Activated T-helper 1 cell treated with anti-CD3 and anti-CD28 coated beads, Interleukin-12 subunit alpha, Interleukin-12 subunit beta, Interleukin-2, Interleukin-4 antibody, amounts not matched to agents 30 ng/mL and 10 ng/mL and 1 ng/mL, durations not matched to agents 14 hours and 24 hours and 36 hours (primary cell): Measurements from ENCODE around the gene NBPF3. TPM values are rescaled to one million over a fixed set of nuclear protein-coding genes. Genes with fewer than 3 reads are reported as not detected.
A peak's percentile ranks its signal among the peaks of the same experiment; 100 is the strongest.
"Not testable (repeated sequence)": the region's sequence is repeated elsewhere in the genome, so short reads cannot be mapped to it uniquely, and the experiment has no call there.

ENCODE experiments used
- DNase-seq: peaks from one replicate; pipeline ENCODE4 v3.0.0; 2021; ENCODE audit warnings: low spot score
- H3K27ac Mint-ChIP-seq: one replicate; pipeline ENCODE4 v1.8.0; 2021; ENCODE audit warnings: mild to moderate bottlenecking, mixed read lengths
- H3K27me3 Mint-ChIP-seq: one replicate; pipeline ENCODE4 v1.8.0; 2022; ENCODE audit warnings: mild to moderate bottlenecking, moderate library complexity, mixed read lengths; ENCODE audit not compliant: insufficient read depth
- H3K36me3 Mint-ChIP-seq: one replicate; pipeline ENCODE4 v1.8.0; 2021; ENCODE audit warnings: low read depth, mixed read lengths
- H3K4me1 Mint-ChIP-seq: one replicate; pipeline ENCODE4 v1.8.0; 2021; ENCODE audit warnings: low read depth, mixed read lengths
- H3K4me3 Mint-ChIP-seq: one replicate; pipeline ENCODE4 v1.8.0; 2021; ENCODE audit warnings: mild to moderate bottlenecking, moderate library complexity, mixed read lengths
- H3K9me3 Mint-ChIP-seq: one replicate; pipeline ENCODE4 v1.8.0; 2021; ENCODE audit warnings: mixed read lengths
- intact Hi-C: fragments of 100-400 bp; cut with micrococcal nuclease; formaldehyde crosslinking; loops from one replicate; pipeline ENCODE4 v1.15.1; 2024
- total RNA-seq: library from RNA; stranded (reverse); gene quantifications from 2 replicates; pipeline ENCODE4 v1.2.3, GENCODE V29; 2022

Gene NBPF3
- total RNA-seq, 1 donor from 2014 or later: 3.4 TPM

DNA sequence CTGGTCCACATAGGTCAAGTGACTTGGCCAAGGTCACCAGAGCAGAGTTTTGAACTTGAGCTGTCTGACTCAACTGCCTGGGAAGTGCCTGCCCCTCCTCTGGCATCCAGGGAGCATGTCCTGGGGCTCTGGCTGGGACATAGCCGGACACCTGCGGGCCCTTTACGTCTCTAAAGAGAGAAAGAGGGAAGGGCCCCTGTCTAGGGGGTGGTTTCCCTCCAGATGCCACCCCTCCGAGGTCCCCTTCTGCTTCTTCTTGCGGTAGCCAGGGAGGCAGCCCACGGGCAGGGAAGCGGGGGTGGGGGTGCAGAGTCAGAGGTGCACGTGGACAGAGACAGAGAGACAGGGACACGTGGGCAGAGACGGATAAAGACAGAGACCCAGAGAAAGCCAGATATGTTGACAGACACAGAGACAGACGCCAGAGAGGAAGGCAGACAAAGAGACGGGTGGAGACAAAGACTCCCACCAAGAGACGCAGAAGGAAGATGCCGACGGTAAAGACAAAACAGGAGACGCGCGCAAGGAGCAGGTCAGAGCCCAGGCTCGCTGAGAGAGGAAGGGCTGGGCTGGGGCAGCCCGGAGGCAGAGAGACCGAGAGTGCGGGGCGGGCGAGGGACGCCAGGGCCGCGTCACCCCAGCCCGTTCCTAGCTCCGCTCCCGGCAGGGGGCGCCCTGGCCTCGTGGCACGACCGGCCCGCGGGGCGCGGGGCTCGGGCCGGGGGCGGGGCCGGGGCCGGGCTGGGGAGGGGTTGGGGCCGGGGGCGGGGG is 68.8 kb downstream of the NBPF3 start:
- peak overlapping the region; percentile 60 for H3K4me3 Mint-ChIP-seq
- H3K4me1 Mint-ChIP-seq: peaks cover 6% of the 10 kb centered on the region
- DNase-seq: peak; percentile 51
- intact Hi-C loops: loop anchor here (1.0 to 2.0 kb wide), 2 partner anchors 151 to 456 kb away; no protein-coding TSS in a partner anchor
- peak overlapping the region; percentile 5 for H3K27ac Mint-ChIP-seq
- H3K27me3 Mint-ChIP-seq: peaks cover 45% of the 10 kb centered on the region
- H3K36me3 Mint-ChIP-seq: no peaks in the 10 kb centered on the region
- no peaks in the 10 kb centered on the region for H3K9me3 Mint-ChIP-seq

GRCh38 chr1:21509351-21510112 is 69.6 kb downstream of the NBPF3 start, which contains the start of gene ALPL:
ALPL (plus strand) TSS chr1:21509423; CDS start chr1:21554082, 44,659 bp downstream.
- H3K36me3 Mint-ChIP-seq: no peaks in the 10 kb centered on the region
- peak within 1 kb of the TSS; percentile 60 for H3K4me3 Mint-ChIP-seq
- intact Hi-C loops: loop anchor here (1.0 to 2.0 kb wide), 2 partner anchors 150 to 455 kb away; no protein-coding TSS in a partner anchor
- H3K9me3 Mint-ChIP-seq: no peaks in the 10 kb centered on the region
- peak within 1 kb of the TSS; percentile 5 for H3K27ac Mint-ChIP-seq
- DNase-seq: no peak
- H3K4me1 Mint-ChIP-seq: peaks cover 6% of the 10 kb centered on the region
- peaks cover 47% of the 10 kb centered on the region for H3K27me3 Mint-ChIP-seq

DNA sequence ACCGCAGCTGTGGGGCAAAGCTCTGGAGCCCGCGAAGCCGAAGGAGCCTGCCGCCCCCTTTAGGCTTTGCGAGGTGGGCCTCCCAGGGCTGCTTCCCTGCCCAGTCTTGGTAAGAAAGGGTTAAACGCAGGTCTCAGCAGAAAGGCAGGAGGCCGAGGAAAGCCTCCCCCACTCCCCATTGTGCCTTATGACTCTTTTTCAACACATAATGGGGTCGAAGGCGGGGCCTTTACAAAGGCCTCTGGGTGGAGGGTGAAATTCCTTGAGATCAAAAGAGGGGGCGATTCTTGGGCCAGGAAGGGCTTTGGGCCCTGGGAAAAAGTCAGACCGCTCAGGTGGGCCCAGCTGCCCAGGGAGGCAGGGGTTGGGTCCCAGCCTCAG is 70.2 kb downstream of the NBPF3 start:
- H3K27me3 Mint-ChIP-seq: peaks cover 47% of the 10 kb centered on the region
- H3K9me3 Mint-ChIP-seq: no peaks in the 10 kb centered on the region
- H3K4me3 Mint-ChIP-seq: no peak overlapping the region
- H3K36me3 Mint-ChIP-seq: no peaks in the 10 kb centered on the region
- H3K27ac Mint-ChIP-seq: no peak overlapping the region
- intact Hi-C loops: no loop called here
- DNase-seq: no peak
- H3K4me1 Mint-ChIP-seq: peaks cover 6% of the 10 kb centered on the region

DNA sequence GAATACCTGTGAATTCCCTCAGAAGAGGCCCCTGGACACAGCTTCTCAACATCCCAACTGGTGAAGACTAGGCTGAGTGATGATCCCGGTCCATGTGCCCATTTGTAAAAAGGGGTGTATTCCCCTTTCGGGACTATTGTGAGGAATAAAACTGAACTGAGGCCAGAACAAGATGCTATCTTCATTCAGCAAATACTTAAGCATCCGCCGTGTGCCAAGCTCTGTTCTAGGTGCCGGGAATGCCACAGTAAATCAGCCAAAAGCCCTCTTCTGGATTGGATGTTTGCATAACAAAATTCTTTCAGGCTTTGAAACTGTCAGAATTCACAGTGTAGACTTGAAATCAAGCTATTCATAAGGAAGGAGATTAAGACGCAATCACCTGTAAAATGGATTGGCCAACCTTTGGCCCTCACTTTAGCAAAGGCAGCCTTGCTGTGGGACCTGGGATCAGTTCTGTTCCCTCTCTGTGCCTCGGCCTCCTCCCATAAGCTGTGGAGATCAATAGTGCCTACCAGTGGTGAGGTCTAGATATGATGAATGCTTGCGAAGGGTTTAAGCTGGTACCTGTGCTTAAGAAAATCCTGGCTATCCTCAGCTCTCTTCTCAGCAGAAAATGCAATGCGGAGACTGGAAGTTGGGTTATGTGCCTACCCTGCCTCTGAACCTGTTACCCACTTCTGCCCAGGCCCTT is 71.1 kb downstream of the NBPF3 start:
- intact Hi-C loops: no loop called here
- Mint-ChIP-seq H3K4me3 (no peak overlapping the region), H3K9me3 (no peaks in the 10 kb centered on the region), H3K27ac (peak overlapping the region; percentile 8), H3K36me3 (no peaks in the 10 kb centered on the region), H3K4me1 (peaks cover 6% of the 10 kb centered on the region), H3K27me3 (peaks cover 43% of the 10 kb centered on the region)
- no peak for DNase-seq

GRCh38 chr1:21511579-21512522 is 71.9 kb downstream of the NBPF3 start:
- DNase-seq: no peak
- H3K4me3 Mint-ChIP-seq: no peak overlapping the region
- intact Hi-C loops: no loop called here

GRCh38 chr1:21514245-21514644 is 74.3 kb downstream of the NBPF3 start:
- Mint-ChIP-seq H3K36me3 (no peaks in the 10 kb centered on the region), H3K27ac (no peak overlapping the region), H3K4me3 (no peak overlapping the region), H3K9me3 (no peaks in the 10 kb centered on the region), H3K27me3 (peaks cover 25% of the 10 kb centered on the region), H3K4me1 (no peaks in the 10 kb centered on the region)
- DNase-seq: no peak
- intact Hi-C loops: no loop called here

More at GRCh38 chr1:21511579-21512522, 71.9 kb downstream of the NBPF3 start:
- peaks cover 6% of the 10 kb centered on the region for H3K4me1 Mint-ChIP-seq
- H3K27me3 Mint-ChIP-seq: peaks cover 39% of the 10 kb centered on the region
- no peak overlapping the region for H3K27ac Mint-ChIP-seq
- no peaks in the 10 kb centered on the region for H3K36me3 Mint-ChIP-seq
- H3K9me3 Mint-ChIP-seq: no peaks in the 10 kb centered on the region

DNA sequence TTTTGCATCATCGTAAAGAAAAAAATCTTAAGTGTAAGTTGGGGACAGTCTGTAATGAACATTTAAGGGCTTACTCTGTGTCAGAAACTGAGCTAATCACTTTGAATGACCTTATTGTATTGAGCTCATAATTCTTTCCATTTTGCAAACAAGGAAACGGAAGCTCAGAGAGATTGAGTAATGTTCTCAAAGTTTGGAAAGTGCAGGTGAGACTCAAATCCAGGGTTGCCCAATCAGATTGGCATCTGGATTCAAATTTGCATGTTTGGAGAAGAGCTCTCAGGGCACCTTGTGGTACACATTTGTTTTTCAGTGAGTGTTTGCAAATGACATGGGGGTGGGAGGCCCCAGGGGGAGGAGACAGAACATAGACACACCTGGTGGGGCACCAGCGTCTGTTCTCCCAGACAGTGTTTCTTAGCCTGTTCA is 77.2 kb downstream of the NBPF3 start:
- Mint-ChIP-seq H3K36me3 (no peaks in the 10 kb centered on the region), H3K4me1 (no peaks in the 10 kb centered on the region), H3K4me3 (no peak overlapping the region), H3K9me3 (no peaks in the 10 kb centered on the region), H3K27ac (no peak overlapping the region), H3K27me3 (peaks cover 12% of the 10 kb centered on the region)
- DNase-seq: no peak
- intact Hi-C loops: no loop called here

DNA sequence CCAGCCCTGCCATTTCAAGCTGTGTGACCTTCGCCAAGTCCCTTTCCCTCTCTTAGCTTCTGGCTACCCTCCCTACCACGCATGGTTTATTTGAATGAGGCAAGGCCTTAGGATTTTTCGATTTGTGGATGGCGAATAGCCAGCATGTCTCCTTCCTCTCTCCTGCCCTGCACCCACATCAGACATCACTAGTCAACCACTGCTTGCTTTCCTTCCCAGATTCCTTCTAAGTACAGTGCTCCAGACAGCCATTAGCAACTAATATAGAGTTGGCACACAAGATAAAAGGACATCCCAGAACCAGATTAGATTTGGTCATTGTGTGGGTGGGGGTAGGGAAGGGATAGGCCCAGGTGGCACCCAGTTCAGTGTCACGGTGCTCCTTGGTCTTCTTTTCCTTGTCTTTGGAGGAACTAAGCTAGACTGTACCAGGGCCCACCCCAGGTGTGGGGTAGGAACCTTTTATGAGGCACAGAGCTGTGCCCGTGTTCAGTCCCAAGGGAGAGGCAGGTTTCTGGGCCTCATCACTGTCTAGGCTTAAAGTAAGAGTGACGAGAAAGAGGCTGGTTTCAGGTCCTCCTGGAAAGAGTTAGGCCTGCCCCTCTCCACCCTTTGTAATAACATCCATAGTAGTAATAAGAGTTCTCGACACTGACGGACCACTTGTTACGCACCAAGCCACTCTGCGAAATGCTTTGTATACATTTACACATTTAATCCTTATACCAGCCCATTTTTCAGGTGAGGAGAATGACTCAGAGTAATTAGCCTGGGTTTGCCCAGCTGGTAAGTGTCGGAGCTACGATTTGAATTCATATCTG is 77.9 kb downstream of the NBPF3 start:
- Mint-ChIP-seq H3K4me1 (no peaks in the 10 kb centered on the region), H3K4me3 (no peak overlapping the region), H3K9me3 (no peaks in the 10 kb centered on the region), H3K27ac (no peak overlapping the region), H3K36me3 (no peaks in the 10 kb centered on the region), H3K27me3 (peaks cover 12% of the 10 kb centered on the region)
- intact Hi-C loops: no loop called here
- no peak for DNase-seq

- Mint-ChIP-seq H3K4me3 (no peak overlapping the region), H3K27me3 (peaks cover 7% of the 10 kb centered on the region), H3K27ac (no peak overlapping the region), H3K36me3 (no peaks in the 10 kb centered on the region), H3K4me1 (no peaks in the 10 kb centered on the region), H3K9me3 (no peaks in the 10 kb centered on the region)
- DNase-seq: no peak
- intact Hi-C loops: no loop called here
Measured at GRCh38 chr1:21518774-21519455, 79.0 kb downstream of the NBPF3 start.

GRCh38 chr1:21519486-21520070 is 79.6 kb downstream of the NBPF3 start:
- H3K4me1 Mint-ChIP-seq, H3K9me3 Mint-ChIP-seq, H3K4me3 Mint-ChIP-seq, H3K27me3 Mint-ChIP-seq, DNase-seq, H3K27ac Mint-ChIP-seq, intact Hi-C loops, H3K36me3 Mint-ChIP-seq: not testable (repeated sequence)
